Fibroblast of skin of abdomen (primary cell): ENCODE data around the gene GIPC1. TPM values are rescaled to one million over a fixed set of nuclear protein-coding genes. Genes with fewer than 3 reads are reported as not detected.
"Not testable (repeated sequence)": the region's sequence is repeated elsewhere in the genome, so short reads cannot be mapped to it uniquely, and the experiment has no call there.

ENCODE experiments used
- DNase-seq: peaks from one replicate; pipeline ENCODE4 v3.0.0-alpha.2; 2013
- polyA plus RNA-seq, 2 experiments: library from polyadenylated mRNA; unstranded; fragments of 120-200 nt; gene quantifications; one replicate each; pipeline ENCODE4 v1.2.1, GENCODE V29; 2013; ENCODE audit not compliant: insufficient read length in 2 of 2

The GIPC1 gene, protein sequence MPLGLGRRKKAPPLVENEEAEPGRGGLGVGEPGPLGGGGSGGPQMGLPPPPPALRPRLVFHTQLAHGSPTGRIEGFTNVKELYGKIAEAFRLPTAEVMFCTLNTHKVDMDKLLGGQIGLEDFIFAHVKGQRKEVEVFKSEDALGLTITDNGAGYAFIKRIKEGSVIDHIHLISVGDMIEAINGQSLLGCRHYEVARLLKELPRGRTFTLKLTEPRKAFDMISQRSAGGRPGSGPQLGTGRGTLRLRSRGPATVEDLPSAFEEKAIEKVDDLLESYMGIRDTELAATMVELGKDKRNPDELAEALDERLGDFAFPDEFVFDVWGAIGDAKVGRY
- 90.0 TPM for polyA plus RNA-seq (2013, experiment 1 of 2; ENCODE audit: insufficient read length)
- polyA plus RNA-seq (2013, experiment 2 of 2; ENCODE audit: insufficient read length) = 94.0 TPM

DNA sequence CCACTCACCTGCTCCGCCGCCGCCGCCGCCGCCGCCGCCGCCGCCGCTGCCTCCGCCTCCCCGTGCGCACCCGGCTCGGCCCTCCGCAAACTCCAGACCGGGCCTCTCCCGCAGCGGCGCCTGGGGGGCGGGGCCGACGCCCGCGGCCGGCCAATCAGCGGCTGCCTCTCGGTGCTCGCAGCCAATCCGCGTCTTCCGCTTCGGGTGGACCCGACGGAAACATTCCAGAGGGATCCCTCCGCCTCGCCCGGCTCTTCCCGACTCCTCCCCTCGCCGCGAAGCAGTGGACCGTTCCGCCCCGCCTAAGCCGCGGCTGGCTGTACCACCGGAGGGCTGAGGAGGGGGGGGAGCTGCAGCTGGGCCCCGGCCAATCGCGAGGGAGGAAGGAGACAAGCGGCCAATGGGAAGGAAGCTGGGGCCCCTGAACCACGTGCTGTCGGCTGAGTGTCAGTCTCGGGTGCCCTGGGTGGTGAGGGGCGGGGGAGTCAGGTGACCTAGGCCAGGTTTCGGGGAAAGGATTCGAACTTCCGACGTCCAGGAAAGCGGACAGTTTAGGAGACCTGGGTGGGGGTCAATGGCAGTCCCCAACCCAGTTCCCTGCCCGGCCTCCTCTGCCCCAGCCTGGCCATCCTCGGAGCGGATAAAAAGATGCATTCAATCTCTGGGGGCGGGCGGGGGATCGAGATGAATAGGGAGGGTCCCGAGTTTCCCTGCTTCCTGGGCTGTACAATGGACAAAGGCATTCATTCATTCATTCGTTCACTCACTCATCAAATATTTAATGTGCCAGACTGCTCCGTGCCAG lies at the start of gene GIPC1:
GIPC1 (minus strand) TSS at position 99 of the 805 bp plus-strand sequence. CDS start 13,151 bp downstream, outside the sequence.
- peak; percentile 99 for DNase-seq

DNA sequence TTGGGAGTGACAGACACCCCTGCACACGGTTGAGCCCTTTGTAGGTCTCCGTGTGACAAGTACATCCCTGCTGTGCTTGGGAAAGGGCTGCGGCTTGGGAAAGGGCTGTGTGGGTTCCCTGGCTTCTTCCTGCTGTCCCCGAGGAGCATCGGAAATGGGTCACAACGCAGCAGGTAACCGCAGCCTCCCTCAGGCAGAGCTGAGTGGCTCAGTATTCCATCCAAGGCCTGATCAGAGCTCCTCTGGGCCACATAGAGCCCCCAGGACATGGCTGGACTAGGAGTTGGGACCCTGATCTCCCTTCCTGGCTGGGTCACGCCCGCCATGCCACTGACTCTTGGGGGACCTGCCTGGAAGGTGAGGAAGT lies 49.8 kb upstream of the GIPC1 start:
- no peak for DNase-seq

DNA sequence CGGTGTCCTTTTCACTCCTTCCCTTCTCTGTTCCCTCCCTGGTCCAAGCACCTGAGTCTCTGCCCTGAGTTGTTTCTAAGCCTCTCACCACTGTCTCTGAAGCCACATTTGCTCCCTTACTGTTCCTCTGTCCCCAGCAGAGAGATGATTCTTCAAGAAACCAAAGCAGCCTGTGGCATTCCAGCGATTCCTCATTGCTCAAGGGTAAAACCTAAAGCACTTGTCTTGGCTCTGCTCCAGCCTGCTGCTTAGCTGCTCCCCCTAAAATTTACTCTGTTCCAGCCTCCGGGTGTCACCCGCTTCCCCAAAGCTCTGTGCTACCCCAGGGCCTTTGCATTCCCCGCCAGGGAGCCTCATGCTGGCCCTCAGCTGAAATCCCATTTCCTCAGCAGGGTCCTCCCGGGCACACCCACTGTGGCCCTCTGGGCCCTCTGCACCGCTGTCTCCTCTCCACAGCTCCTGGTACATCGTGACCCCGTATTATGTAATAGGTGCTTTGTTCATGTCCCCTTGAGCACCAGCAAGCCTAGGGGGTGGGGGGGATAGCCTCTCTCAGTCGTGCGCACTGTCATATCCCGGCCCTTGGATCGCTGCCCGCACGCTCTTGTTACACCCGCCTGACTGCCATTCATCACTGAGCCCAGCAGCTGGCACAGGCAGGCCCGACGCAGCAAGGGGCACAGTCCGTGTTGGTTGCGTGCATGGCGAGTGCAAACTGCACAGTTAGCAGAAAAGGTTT lies 49.2 kb upstream of the GIPC1 start:
- peak; percentile 16 for DNase-seq

DNA sequence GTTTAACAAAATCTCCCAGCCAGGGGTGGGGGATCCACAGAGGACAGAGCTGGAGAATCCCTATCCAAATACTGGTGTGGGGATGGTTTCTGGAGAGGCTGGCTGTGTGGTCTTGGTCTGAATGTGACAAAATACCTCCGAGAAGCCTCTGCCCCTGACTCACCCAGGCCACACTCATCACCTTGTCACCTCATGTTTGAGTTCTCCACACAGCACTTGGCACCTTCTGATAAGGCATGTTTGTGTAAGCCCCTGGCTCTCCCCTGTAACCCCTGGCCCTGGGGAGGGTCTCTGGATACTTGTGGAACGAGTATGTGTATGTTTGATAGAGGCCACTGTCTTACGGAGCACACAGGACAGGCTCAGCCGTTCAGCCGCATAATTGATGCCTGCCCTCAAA lies 48.1 kb upstream of the GIPC1 start:
- DNase-seq = no peak

DNA sequence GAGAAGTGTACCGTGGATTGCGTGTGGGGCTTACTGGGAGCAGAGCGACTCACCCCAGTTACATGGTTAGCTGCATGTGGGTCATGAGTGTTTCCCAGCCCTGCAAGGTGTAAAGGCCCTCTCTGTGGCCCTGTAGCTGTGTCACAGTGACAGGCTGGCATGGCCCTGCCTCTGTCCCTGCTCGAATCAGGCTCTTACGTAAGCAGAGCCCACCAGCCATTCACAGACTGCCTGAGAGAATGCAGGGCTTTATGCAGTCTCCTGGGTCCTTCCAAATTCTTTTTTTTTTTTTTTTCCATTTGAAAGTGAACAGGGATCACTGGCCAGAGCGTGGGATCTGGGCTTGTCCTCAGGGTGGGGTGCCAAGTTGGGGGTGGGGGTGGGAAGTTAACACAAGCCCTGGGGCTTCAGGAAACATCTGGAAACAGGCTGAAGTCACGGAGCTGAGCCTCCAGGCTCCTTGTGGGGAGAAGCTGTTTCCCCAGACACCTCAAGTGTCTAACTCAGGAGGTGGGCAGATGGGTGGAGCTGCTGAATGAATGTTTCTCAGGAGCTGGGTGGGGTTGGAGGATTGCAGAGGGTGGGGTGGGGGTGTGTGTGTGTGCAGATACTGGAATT lies 46.9 kb upstream of the GIPC1 start:
- no peak for DNase-seq

DNA sequence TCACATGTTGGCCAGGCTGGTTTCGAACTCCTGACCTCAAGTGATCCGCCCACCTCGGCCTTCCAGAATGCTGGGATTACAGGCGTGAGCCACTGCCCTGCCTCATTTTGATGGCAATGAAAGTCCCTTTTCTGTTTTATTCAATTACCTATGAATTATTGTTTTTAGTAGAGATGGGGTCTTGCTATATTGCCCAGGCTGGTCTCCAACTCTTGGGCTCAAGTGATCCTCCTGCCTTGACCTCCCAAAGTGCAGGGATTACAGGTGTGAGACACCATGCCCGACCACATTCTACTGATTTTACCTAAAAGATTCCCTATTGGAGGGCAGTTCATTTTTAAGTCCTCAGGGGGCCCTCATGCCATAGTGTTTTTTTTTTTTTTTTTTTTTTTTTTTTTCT lies 46.1 kb upstream of the GIPC1 start:
- DNase-seq = not testable (repeated sequence)

DNA sequence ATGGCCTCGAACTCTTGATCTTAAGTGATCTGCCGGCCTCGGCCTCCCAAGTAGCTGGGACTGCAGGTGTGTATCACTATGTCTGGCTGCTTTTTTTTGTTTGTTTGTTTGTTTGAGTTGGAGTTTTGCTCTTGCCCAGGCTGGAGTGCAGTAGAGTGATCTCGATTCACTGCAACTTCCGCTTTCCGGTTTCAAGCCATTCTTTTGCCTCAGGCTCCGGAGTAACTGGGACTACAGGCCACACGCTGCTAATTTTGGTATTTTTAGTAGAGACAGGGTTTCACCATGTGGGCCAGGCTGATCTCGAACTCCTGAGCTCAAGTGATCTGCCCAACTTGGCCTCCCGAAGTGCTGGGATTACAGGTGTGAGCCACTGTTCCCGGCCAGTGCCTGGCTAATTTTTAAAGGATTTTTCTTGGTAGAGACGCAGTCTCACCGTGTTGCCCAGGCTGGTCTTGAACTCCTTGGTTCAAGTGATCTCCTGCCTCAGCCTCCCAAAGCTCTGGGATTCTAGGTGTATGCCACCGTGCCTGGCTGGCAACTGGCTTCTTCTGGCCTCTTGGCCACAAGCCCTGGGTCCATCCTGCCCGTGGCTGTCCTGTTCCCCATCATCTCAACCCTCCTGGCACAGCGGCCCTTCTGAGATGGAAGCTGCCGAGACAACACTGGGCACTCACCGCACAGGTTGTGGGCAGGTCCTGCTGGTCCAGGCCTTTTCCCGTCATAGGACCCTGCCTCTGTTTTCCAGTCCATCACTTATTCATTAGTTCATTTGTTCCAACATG lies 45.0 kb upstream of the GIPC1 start:
- DNase-seq = no peak

DNA sequence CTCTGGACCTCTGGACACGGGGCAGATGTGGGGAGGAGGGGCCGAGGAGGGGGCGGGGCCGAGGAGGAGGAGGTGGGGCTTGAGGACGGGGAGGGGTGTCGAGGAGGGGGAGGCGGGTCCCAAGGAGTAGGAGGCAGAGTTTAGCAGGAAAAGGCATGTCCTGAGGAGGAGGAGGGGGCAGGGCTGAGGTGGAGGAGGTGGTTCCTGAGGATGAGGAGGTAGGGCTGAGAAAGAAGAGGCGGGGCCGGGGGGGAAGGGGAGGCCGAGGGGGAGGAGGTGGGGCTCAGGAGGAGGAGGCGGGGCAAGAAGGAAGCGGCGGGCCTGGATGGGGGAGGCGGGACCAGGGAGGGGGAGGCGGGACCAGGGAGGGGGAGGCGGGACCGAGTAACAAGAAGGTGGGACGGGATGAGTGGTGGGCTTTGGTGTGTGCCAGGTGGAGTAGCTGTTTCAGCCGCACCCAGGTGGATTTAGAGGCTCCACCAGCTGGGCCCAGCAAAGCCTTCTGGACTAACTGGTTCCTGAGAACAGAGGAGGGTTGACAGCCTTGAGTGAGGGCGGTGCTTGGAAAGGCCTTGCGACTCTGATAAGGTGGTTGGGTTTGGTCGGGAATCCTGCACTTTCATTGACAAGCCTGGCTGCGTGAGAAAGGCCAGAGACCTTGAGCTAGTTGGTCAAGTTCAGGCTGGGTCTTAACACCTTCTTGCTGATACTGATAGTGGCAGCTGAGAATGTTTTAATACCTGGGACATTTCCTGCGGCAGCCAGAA lies 41.2 kb upstream of the GIPC1 start:
- DNase-seq = peak; percentile 40

DNA sequence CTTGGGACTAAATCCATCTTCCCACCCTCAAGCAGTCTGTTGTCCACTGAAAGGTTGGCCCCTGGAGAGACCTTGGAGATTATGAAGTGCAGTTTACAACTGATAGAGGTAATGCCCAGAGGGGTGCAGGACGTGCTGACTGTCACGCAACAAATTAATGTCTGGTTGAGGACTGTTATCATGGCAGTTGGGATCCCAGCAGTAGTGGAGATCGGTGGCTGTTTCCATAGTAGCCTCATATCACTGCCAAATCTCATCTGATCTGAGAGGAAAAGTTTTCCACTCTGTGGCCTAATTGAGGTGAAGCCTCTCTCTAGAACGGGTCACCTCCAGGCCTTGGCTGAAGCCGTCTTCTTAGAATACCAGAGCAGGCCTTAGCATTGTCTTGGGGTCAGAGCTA lies 37.5 kb upstream of the GIPC1 start:
- DNase-seq = no peak

DNA sequence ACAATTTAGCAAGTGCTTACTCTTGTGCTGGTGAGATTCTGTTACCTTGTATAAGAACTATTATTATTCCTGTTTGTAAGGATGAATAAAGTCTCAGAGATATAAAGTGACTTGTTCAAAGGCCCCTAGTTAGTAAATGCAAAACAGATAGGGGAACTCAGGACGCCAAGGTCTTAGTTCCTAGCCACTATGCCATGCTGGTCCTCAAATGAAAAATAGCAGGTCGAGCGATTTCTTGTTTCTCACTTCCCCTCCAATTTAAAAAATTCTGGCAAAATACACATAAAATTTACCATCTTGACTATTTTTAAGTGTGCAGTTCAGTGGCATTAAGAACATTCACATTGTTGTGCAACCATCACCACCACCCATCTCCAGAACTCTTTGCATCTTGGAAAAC lies 34.6 kb upstream of the GIPC1 start:
- DNase-seq = no peak

DNA sequence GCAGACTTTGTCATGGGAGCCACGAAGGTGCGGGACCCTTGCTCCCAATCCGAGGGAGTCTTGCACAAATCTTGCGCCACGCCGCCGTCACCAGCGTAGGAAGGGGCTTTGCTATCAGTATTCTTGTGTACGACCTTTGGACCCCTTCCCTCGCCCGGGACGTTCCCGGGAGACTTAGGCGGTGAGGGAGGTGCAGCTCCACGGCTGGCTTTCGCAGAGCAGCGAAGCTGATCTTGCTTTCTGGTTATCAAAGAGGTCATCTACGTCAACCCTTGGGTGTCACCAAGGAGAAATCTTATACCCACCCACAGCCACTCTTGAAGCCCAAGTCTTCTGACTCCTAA lies 34.0 kb upstream of the GIPC1 start:
- DNase-seq = no peak

DNA sequence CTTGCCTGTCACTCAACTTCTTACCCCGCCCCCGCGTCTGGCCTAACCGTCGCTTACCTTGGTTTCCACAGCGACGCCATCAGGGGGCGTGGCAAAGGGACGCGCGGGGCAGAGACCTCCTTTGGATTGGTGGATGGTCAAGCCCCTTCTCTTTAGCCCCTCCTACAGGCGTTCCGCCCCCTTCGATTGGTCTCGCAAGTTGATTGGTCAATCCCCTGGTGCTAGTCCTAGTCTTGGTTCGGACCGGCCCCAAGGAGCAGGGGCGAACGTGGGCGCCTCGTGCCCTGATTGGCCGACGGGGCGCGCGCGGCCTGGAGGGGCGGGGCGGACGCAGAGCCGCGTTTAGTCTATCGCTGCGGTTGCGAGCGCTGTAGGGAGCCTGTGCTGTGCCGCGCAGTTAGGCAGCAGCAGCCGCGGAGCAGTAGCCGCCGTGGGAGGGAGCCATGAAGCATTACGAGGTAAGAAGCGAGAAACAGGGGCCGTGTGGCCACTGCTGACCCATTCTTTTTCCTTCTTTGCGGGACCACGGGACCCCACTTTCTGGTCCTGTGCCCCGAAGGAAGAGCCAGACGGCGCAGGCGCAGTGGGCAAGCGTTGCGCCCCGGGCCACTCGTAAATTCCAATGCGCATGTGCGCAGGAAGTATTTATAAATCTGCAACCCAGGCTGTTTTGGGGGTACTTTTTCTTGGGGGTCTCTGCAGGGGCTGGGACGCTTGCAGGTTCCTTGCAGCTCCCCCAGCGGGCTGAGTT lies 33.5 kb upstream of the GIPC1 start, which contains the start of gene TECR:
TECR (plus strand) TSS at position 341 of the 751 bp plus-strand sequence; CDS start at position 444, 103 bp downstream.
- DNase-seq = peak; percentile 100

DNA sequence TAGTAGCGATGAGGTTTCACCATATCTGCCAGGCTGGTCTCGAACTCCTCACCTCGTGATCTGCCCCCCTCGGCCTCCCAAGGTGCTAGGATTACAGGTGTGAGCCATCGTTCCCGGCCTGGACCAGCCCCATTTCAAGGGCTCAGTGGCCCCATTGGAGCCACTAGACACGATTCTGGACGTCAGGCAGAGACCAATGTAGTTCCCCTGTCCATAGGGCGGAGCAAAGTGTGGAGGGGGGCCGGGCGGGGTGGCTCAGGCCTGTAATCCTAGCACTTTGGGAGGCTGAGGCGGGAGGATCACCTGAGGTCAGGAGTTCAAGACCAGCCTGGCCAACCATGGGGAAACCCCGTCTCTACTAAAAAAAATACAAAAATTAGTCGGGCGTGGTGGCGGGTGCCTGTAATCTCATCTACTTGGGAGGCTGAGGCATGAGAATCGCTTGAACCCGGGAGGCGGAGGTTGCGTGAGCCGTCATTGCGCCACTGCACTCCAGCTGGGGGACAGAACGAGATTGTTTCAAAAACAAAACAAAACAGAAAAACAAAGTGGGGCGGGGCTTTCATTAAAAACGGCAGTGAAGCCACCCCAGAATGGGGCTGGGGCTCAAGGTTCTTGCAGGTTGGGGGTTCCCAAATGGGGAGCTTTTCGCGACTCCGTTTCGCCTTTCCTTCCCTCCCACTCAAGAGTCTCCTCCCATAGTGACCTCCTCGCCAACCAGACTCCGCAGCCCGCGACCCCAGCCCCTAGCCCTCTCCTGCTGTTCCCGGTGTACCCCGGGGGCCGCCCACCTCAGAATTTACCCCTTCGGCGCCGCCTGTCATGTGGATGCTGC lies 32.7 kb upstream of the GIPC1 start:
- no peak for DNase-seq

DNA sequence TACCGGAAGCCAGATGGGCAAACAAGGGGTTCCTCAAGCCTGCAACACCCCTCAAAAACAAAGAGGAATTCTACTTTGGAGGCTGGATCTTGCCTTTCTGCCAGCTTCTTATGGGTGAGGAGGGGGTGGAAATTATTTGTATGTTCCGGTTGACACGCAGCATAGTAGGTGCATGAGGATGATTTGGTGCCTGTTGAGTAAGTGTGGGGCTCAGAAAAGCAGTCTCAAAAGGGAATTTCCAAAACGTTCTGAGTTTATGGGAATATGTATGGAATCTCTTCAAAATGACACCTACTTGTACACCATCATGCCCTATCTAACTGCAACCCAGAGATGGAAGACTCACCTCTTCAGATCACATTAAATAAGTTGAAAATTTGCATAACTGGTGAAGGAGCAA lies 30.5 kb upstream of the GIPC1 start:
- DNase-seq = no peak

DNA sequence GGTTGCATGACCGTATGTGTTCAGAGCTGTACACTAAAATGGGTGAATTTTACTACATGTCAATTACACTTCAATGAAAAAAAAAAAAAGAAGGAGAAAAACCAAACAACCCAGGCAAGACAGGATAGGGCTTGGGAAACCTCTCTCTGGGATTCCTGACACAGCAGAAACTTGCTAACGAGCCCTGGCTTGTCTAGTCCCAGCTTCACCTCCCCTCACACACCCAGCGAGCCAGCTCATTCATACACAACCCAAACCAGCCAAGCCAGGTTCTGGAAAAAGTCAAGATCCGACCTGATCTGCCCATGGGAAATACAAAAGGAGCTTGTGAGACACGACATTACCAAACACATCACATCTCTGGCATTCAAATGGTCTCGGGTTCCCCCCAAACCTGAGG lies 29.8 kb upstream of the GIPC1 start:
- no peak for DNase-seq

DNA sequence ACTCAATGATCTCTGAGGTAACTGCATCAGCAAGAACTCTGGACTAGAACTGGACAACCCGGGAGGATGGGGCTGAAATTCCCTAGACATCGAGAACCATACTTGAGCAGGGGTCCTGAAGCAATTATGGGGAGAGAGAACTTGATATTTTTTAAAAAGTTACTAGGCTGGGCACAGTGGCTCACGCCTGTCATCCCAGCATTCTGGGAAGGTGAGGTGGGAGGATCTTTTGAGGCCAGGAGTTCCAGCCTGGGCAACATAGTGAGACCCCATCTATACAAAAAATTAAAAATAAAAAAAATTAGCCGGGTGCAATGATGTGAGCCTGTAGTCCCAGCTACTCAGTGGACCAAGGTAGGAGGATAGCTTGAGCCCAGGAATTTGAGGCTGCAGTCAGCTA lies 24.6 kb upstream of the GIPC1 start:
- no peak for DNase-seq

DNA sequence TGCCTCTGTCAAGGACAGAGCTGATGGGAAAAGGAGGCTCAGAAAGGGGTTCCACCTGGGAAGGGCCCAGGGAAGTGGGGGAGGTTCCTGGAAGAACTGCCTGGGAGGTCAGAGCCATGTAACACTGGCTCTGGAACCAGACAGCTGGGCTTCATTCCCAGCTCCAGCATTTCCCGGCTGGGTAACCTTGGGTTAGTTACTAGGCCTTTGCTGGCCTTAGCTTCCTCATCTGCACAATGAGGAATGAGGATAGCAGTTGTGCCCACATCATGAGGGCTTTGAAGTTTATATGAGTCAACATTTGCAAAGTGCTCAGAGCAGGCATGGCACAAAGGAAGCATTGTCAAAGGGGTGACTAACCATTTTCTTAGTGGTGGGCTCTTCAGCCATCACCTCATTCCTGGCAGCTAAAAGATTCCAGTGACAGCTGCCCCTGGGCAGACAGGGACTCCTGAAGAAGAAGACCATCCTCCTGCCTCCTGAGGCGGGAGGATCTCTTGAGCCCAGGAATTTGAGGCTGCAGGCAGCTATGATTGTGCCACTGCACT lies 24.0 kb upstream of the GIPC1 start:
- DNase-seq = no peak

DNA sequence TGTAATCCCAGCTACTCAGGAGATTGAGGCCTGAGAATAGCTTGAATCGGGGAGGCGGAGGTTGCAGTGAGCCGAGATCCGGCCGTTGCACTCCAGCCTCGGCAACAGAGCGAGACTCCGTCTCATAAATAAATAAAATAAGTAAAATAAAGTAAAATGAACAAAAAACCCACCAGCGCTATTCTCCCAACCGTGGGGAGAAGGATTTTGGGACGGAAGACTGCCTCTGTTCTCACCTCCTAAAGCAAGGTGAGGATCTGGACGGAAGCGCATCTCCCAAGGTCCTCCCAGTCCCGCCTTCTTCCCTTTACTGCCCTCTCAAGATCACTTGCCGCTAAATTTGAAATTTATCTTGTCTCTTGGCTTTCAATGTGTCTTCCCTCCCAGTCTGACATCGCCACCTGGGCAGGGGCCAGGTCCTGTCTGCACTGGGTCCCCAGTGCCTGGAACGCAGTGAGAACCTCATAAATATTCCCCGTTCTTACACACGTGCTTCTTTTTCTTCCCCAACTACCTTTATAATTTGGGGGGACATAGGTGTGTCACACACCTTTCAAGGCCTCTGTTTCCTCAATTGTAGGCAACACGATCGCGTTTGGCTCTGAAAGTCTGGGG lies 23.4 kb upstream of the GIPC1 start:
- DNase-seq = no peak
